Stimulated activated CD4-positive, alpha-beta T cell treated with anti-CD3 and anti-CD28 coated beads, Interleukin-12 subunit alpha, Interleukin-12 subunit beta, amount 100 ng/mL, for 24 hours (primary cell): Measurements from ENCODE around the gene GPR146.

ENCODE experiments used
- DNase-seq, 2 experiments: peaks; one replicate each; pipeline ENCODE4 v3.0.0-alpha.2; 2020; ENCODE audit warnings: low read depth in 2 of 2

Gene GPR146

GRCh38 chr7:1076184-1077072 is 32.1 kb downstream of the GPR146 start:
- no peak for DNase-seq

- DNase-seq = no peak
These were observed 34.2 kb downstream of the GPR146 start for GRCh38 chr7:1078519-1078918.

GRCh38 chr7:1078985-1079384 is 34.6 kb downstream of the GPR146 start:
- DNase-seq = no peak

DNA sequence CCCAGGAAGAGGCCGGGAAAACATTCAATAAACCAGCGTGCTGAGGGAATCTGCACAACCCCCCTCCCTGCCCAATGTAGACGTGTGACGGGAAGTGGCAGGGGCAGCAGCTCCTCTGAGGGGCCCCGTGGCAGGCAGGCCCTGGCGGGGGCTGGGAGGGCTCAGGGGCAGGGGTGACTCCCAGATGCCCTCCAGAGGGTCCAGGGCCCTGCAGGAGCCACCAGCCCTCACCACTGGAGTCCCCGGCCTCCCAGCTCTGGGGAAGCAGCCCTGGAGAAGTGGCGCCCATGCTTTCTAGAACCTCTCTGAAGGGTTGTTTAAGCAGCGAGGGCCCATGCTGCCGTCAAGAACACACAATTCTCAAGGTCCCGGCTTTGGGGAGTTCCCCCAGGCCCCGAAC is 35.2 kb downstream of the GPR146 start:
- no peak for DNase-seq

DNA sequence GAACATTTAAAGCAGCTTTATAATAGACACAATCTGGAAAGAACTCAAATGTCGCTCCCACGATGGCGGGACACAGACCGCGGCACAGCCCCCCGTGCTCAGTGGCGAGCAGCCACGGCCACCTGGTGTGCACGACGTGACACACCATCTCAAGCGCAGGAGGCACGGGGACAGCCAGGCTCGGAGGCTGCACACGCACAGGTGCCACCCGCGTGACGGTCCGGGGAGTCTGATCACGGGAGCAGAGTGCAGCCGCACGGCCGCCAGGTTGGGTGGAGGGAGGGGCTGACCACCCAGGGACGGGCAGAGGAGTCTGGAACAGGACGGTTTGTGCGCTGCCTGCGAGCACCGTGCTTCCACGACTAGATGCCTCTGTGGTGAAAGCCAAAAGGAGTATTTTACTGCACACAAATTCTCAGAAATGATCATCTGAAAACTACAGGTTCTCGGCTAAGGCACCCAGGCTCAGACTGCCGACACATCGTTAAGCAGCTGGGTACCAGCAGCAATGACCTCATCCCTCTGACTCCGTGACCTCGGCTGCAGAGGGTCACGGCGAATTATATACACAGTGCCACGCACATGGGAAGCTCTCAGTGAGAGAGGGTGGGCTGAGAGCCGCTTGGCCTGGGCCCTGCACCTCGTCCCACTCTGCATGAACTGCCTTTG is 36.0 kb downstream of the GPR146 start:
- DNase-seq = no peak

DNA sequence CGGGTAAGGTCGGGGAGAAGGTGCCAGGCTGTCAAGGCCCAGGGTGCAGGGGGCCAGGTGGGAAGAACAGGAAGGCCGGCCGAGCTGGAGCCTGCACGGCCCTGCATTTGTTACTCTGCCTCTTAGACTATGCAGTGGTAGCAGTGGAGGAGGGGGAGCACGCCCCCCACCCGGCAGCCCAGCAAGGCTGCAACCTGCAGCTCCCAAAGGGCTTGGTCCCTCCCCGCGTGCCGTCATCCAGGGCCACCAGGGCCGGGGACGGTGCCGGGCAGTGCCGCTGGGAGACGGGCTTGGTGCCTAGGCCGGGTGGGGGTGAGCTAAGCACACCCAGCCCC is 36.5 kb downstream of the GPR146 start:
- DNase-seq = no peak

DNA sequence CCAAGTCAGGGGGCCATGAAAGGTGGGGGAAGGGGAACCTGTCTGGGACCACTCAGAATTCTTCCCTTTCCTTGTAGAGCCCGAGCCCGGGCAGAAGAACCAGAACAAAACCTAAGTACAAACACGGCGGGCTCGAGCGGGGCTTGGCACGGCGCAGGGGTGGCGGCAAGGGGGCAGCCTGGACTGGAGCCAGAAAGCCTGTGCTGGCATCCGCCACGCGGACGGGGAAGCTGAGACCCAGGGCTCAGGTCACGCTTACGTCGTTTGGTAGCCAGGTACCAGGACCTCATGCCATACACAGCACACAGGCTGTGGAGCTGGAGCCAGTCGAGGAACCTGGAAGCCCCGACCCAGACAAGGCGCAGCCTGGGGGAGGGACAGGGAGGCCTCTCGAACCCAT is 37.0 kb downstream of the GPR146 start:
- no peak for DNase-seq

- DNase-seq = no peak
These were observed 37.6 kb downstream of the GPR146 start for GRCh38 chr7:1081931-1082401.

DNA sequence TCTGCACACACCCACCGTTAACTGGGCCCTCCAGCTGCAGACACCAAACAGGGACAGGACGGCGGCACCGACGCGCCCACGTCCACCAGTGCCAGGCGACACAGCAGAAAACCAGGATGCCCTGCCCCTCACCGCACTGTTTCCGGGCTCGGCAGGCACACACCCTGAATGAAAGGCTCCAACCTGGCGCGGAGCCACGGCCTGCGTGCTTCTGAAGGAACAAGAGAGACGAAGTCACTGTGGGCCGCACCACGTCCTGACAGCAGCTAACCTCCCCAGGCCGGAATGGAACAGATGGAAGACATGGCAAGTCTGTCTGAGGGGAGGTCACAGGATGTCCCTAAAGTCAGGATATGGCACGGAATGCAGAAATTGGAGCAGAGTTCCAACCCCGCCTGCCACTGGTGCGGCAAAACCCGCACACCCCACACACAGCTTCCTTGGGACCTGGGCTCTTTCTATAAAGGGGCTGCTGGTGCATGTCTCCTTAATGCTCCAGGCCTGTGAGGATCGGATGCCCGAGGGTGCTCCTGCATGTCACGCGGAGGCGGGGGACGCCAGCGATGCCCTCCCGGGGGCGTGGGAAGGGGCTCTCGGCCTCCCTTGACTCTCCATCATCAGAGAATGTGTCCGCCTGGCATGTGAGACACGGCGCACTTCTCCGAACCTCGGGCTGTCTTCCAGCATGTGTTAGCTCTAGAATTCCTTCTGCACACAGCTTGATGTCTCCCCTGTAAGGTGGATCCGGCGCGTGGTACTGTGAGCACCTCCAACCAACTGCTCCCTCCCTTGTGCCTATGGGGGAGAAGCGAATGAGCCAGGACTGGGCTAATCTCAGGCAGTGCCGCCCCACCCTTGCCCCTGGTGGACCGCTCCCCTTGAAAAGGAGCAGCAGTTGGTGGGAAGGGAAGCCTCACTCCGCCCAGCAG is 39.6 kb downstream of the GPR146 start:
- no peak for DNase-seq

DNA sequence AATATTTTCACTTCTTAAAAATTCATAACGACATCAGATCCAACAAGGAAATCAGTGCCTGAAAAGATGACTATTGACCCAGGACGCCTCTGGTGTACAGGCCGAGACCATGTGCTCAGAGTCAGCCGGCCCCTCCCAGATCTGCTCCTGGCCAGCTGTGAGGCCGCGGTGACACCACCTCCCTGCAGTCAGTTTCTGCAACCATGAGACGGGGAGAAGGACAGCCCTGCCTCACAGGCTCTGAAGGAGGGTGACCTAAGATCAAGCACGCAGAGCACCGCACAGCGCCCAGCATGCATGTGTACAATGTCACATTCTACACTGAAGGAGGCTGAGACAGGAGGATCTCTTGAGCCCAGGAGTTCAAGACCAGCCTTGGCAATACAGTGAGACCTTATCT is 40.9 kb downstream of the GPR146 start:
- no peak for DNase-seq

DNA sequence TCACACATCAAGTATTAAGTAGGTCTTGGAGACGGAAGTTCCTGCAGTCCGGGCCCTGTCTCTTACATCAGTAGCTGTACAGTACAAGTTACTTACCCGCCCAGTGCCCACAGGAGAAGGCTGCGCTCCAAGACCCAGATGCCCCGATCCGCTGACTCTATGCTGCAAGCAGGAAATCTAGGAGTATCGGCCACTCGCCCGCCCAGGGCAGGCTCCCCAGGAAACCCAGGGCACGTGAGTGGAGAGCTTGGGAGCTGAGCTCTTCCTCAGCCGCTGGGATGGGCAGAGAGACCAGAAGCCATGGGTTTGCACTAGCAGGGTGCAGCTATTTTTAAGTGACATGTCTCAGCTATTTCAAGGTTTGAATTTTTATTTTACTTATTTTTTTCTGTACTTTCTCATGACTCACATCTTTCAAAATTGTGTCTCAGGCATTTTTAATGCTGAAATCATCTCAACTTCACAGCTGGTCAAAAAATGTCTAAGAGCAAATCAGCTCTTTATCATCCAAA is 41.6 kb downstream of the GPR146 start:
- no peak for DNase-seq

GRCh38 chr7:1086588-1087464 is 42.5 kb downstream of the GPR146 start:
- peak; percentile 50 to 66 for DNase-seq

- no peak for DNase-seq
These were observed 43.1 kb downstream of the GPR146 start for GRCh38 chr7:1087465-1087814.

DNA sequence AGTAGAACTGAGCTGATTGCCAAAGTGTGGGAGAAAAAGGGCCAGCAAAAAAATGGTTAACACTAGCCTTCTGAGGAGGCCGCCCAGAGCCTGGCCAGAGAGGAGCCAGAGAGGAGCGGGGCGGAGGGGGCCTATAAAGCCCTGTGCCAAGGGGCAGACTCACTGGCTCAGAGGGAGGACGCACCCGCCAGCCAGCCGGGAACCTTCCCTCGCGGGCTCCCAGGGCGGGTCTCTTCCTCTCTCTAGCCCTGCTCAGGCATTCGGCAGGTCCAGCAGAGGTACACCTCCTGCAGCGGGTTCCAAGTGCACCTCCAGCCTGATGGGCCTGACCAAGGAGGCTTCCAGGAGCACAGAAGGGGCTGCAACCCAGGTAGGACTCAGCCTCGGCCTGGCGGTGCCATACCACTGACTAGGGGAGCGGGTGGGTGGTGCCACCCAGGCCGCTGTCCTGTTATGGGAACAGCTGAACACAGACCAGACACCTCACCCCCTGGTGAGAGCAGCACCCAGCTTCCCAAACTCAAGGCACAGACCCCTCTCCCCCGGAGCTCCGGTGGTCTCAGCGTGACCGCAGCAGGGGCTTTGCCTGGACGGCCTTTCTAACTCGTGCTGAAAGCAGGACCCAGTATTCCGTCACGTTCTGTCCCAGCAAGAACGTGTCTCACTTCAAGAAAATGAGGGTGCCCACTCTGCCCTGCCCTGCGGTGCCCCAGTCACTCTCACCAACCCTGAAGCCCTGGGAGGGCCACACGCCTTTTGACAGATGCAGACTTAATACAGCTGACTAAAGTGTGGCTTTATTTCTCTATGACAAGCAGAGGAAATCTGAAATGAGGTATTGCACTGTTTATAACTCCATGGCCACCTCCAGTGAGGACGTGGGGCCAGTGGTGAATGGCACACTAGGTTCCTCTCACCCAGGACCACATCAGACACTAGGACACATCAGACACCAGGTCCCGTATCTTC is 43.9 kb downstream of the GPR146 start, which contains the start of gene GPER1:
TSS of gene GPER1 (plus strand) at position 162 of the 969 bp plus-strand sequence. CDS start 3,616 bp downstream, outside the sequence.
- no peak for DNase-seq

GRCh38 chr7:1090236-1090635 is 45.9 kb downstream of the GPR146 start:
- DNase-seq = no peak

GRCh38 chr7:1090686-1091643 is 46.6 kb downstream of the GPR146 start:
- no peak for DNase-seq

DNA sequence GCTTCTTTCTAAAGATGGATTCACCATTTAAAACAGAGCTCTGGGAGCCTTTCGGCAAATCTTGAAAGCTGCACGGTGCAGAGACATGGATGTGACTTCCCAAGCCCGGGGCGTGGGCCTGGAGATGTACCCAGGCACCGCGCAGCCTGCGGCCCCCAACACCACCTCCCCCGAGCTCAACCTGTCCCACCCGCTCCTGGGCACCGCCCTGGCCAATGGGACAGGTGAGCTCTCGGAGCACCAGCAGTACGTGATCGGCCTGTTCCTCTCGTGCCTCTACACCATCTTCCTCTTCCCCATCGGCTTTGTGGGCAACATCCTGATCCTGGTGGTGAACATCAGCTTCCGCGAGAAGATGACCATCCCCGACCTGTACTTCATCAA is 47.3 kb downstream of the GPR146 start:
- DNase-seq = no peak

DNA sequence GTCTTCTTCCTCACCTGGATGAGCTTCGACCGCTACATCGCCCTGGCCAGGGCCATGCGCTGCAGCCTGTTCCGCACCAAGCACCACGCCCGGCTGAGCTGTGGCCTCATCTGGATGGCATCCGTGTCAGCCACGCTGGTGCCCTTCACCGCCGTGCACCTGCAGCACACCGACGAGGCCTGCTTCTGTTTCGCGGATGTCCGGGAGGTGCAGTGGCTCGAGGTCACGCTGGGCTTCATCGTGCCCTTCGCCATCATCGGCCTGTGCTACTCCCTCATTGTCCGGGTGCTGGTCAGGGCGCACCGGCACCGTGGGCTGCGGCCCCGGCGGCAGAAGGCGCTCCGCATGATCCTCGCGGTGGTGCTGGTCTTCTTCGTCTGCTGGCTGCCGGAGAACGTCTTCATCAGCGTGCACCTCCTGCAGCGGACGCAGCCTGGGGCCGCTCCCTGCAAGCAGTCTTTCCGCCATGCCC is 47.9 kb downstream of the GPR146 start:
- no peak for DNase-seq
